ENCODE data around the gene MFRP.

MFRP gene

DNA sequence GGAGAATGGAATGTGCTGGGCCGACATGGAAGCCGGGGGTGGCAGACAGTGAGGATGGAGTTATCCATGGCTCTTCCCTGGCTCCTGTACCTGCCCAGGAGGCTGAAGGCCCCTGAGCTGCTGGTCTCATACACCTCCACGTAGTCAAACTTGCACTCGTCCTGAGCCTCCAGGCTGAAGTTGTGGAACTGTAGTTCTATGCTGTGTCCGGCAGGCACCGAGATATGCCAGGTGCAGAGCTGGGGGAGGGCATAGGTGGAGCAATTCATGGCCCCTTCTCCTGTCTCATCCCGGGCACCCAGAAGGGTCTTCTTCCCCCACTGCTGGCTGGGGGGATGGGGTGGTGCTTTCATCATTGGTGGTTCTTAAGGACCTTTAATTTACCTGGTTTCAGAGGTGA, 2.8 kb downstream of the MFRP start:
- no peak overlapping the region for H3K27ac ChIP-seq
- TF ChIP-seq, protein P1, sequence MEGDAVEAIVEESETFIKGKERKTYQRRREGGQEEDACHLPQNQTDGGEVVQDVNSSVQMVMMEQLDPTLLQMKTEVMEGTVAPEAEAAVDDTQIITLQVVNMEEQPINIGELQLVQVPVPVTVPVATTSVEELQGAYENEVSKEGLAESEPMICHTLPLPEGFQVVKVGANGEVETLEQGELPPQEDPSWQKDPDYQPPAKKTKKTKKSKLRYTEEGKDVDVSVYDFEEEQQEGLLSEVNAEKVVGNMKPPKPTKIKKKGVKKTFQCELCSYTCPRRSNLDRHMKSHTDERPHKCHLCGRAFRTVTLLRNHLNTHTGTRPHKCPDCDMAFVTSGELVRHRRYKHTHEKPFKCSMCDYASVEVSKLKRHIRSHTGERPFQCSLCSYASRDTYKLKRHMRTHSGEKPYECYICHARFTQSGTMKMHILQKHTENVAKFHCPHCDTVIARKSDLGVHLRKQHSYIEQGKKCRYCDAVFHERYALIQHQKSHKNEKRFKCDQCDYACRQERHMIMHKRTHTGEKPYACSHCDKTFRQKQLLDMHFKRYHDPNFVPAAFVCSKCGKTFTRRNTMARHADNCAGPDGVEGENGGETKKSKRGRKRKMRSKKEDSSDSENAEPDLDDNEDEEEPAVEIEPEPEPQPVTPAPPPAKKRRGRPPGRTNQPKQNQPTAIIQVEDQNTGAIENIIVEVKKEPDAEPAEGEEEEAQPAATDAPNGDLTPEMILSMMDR (IDR thresholded peaks at IDR 0.05) = no peak
- no peak for TF ChIP-seq ZFX (IDR thresholded peaks at IDR 0.05; ENCODE audit: borderline replicate concordance)

DNA sequence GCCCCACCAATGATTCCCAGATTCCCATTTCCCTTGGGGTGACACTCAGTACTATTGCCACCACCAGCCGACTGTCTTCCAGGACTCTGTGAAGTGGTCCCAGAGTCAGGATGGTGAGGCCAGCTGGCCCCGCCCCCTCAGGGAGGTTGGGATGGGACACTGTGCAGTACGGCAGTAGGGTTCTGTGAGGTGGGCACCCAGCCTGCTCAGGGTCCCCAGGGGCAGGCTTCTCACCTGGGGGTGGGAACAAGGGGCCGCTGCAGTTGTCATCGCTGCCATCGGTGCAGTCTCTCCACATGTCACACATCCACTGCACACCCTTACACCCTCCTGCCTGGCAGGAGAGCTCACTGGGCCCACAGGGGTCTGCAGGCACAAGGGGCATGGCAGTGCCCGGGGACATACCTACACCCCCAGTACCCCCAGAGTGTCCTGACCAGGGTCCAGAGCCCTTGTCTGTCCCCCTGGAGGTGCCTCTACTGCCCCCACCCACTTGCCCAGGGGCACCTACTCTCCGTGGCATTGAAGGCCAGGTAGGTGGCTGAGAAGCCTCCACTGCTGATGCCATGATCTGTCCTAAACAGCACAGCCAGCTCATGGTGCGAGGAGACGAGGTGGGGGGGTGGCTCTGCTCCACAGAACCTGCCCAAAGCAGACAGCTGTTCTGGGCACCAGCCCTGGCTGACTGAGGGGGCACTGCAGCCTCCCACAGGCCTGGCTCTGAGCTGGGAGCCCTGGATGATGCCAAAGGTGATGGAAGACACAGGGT, 4.0 kb downstream of the MFRP start:
- H3K27ac ChIP-seq = no peak overlapping the region
- TF ChIP-seq ZFX (IDR thresholded peaks at IDR 0.05; ENCODE audit: borderline replicate concordance) = no peak
- TF ChIP-seq, protein P1 (IDR thresholded peaks at IDR 0.05) = no peak

DNA sequence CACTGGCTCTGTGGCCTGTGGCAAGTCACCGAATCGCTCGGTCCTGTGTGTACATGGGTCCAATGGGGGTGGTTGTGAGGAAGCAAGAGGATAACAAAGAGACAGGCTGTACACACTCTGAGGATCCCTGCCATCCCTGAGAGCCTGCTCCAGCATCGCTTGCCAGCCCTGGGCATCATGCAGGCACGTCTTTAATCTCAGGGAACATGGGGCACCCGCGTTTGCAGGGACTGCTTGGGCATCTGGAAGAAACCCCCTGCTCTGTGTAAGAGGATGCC, 4.5 kb downstream of the MFRP start:
- TF ChIP-seq, protein P1 (IDR thresholded peaks at IDR 0.05) = no peak
- no peak for TF ChIP-seq ZFX (IDR thresholded peaks at IDR 0.05; ENCODE audit: borderline replicate concordance)
- H3K27ac ChIP-seq = no peak overlapping the region

DNA sequence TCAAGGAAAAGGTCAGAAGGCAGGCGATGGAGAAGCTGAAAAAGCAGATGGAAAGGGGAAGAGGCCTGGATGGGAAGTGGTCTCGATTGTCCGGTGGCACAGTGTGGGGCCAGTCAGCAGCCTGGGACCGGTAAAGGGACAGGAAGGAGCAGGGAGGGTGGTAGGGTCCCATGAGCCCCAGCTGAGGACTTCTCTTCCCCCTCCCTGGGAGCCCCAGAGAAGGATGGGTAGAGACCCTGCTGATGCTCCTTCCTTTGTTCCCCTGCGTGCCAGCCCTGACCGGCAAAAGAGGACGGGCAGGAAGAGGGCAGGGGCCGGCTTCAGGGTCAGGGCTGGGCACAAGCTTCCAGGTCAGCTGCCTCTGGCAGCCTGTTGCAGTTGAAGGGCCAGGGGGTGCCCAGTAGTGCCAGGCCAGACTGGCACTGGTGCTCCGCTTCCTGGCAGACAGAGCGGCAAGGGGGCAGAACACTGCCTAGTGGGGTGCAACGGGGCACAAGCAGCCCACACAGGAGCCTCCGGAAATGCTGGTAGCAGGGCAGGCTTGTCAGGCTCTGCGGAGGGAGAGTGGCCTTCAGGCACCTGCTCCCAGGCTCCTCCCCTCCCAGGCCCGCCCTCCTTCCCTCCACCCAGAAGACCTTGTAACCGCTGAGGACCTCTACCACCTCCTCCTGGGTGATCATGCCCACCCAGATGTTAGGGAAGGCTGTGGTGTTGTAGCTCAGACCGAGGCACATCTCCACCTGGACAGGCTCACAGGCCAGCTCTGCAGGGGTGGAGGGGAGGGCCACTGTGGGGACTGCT, 5.1 kb downstream of the MFRP start:
- H3K27ac ChIP-seq = no peak overlapping the region
- TF ChIP-seq, protein P1 (IDR thresholded peaks at IDR 0.05) = no peak
- no peak for TF ChIP-seq ZFX (IDR thresholded peaks at IDR 0.05; ENCODE audit: borderline replicate concordance)

DNA sequence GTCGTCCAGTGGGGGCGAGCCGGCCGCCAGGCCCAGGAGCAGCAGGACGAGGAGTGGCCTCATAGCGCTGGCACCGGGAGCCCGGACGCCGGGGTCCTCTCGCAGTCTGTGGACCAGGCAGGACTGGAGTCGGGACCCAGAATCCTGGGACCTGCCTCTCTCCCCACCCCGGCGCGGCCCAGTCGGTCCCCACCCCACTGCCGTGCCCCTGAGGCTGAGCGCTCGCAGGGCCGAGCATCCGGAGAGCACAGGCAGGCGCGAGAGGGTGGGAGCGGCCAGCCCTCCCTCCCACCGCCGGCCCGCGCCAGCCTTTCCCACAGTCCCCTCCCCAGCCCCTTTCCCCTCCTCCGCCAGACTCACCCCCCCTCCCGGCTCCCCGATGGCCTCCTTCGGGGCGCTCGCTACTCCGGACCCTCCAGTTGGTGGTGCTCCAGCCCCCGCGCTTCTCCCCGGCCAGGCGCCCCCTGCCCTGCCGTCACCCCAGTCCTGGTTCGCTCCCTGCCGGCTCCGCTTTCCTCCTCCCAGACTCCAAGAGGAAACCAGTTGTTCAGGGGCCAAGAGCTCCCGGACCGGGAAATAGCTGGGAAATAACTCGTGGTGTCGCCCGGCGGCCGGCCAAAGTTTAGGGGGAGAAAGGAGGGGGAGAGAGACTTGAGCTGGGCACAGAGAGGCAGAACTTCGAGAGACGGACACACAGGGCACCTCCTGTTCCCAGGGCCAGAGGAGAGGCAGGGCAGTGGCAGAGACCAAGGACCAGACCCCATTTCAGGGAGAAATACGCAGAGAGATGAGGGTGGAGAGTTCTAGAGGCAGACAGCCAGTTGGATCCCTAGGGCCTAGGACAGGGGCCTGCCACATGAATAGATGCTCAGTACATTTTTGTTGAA, 5.9 kb downstream of the MFRP start, which contains the start of gene C1QTNF5:
Gene C1QTNF5 (minus strand): TSS at position 549 of the 887 bp plus-strand sequence. CDS start 486 bp downstream, at position 63.
- no peak for TF ChIP-seq ZFX (IDR thresholded peaks at IDR 0.05; ENCODE audit: borderline replicate concordance)
- TF ChIP-seq, protein P1 (IDR thresholded peaks at IDR 0.05) = no peak

DNA sequence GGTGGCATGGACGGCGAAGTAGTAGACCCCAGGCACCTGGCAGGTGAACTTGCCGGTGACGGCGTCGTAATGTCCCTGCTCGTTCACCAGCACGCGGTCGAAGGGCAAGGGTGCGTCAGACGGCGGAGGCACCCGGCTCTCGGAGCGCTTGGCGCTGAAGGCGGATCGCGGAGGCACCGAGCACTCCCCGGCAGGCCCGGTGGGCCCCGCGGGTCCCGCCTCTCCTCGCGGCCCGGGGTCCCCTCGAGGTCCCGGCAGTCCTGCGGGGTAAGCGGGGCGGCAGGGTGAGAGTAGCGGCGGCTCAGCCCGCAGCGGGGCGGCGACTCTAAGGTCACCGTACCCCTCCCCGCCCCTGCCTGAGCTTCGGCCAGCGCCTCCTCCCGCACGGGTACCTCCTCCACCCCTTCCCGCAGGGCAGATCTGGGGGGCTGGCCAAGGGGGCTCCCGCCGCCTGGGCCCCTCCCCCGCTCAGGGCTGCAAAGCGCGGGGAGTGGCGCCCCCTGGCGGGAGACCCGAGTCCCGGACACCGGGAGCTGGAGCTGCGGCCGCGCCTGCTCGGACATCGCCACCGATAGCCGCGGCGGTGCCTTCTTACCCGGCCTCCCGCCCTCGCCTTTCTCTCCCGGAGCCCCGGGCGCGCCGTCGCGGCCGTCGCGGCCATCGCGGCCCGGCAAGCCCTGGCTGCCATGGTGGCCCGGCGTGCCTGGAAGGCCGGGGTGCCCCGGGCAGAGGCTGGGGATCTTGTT, 6.7 kb downstream of the MFRP start:
- TF ChIP-seq ZFX (IDR thresholded peaks at IDR 0.05; ENCODE audit: borderline replicate concordance) = no peak
- TF ChIP-seq, protein P1 (IDR thresholded peaks at IDR 0.05) = peak; percentile 97
- H3K27ac ChIP-seq = no peak overlapping the region

More for the DNA sequence above, 5.9 kb downstream of the MFRP start, which contains the start of gene C1QTNF5:
- no peak within 1 kb of the TSS for H3K27ac ChIP-seq

Measured in 22Rv1 (cell line).